Thyroid gland (tissue), 4 donors: ENCODE measurements around the gene VSIG2.

Experiments used
- POLR2A ChIP-seq, 2 donors: fragments of 450-650 bp; IDR thresholded peaks; one replicate each; pipeline ENCODE4 v1.6.1; 2017; ENCODE audit warnings: antibody characterized with exemption in 2 of 2, mild to moderate bottlenecking in 2 of 2, moderate library complexity in 1 of 2
- TF ChIP-seq, protein P1 (sequence below), 6 experiments: fragments of 200-600 bp in 3 of 6; fragments of 450-650 bp in 3 of 6; sonication (generic) in 3 of 6; IDR thresholded peaks; one replicate each; pipeline ENCODE4 v1.5.1; 2016 to 2019; ENCODE audit warnings: antibody characterized with exemption in 6 of 6, mild to moderate bottlenecking in 2 of 6, inconsistent platforms in 1 of 6, moderate library complexity in 1 of 6

DNA sequence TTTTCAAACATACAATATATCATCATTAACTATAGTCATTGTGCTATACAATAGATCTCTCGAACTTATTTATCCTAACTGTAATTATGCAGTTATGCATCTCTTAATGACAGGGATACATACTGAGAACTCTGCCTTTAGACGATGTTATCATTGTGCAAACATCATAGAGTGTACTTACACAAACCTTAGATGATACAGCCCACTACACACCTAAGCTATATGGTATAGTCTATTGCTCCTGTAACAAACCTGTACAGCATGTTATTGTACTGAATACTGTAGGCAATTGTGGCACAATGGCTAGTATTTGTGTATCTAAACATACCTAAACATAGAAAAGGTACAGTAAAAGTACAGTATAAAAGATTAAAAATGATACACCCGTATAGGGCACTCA is 39.7 kb downstream of the VSIG2 start:
- TF ChIP-seq, protein P1, sequence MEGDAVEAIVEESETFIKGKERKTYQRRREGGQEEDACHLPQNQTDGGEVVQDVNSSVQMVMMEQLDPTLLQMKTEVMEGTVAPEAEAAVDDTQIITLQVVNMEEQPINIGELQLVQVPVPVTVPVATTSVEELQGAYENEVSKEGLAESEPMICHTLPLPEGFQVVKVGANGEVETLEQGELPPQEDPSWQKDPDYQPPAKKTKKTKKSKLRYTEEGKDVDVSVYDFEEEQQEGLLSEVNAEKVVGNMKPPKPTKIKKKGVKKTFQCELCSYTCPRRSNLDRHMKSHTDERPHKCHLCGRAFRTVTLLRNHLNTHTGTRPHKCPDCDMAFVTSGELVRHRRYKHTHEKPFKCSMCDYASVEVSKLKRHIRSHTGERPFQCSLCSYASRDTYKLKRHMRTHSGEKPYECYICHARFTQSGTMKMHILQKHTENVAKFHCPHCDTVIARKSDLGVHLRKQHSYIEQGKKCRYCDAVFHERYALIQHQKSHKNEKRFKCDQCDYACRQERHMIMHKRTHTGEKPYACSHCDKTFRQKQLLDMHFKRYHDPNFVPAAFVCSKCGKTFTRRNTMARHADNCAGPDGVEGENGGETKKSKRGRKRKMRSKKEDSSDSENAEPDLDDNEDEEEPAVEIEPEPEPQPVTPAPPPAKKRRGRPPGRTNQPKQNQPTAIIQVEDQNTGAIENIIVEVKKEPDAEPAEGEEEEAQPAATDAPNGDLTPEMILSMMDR (IDR thresholded peaks at IDR 0.05) = no peak
- TF ChIP-seq POLR2A (IDR thresholded peaks at IDR 0.05) = no peak
